Epithelial cell of esophagus (primary cell): ENCODE measurements around the gene LARP4B.

Experiments used
- DNase-seq: peaks from one replicate; pipeline ENCODE4 v3.0.0; 2010; ENCODE audit warnings: low read depth
- H3K4me3 ChIP-seq: 2 replicates; pipeline ENCODE4 v1.5.1; 2011; ENCODE audit warnings: mild to moderate bottlenecking, low read length, control low read depth
- TF ChIP-seq, protein P1 (sequence below): IDR thresholded peaks from 2 replicates; pipeline ENCODE4 v1.5.1; 2011; ENCODE audit warnings: low read depth, mild to moderate bottlenecking, low read length, control low read depth, inconsistent platforms; ENCODE audit not compliant: insufficient read depth; ENCODE audit errors: missing control alignments

Gene LARP4B

DNA sequence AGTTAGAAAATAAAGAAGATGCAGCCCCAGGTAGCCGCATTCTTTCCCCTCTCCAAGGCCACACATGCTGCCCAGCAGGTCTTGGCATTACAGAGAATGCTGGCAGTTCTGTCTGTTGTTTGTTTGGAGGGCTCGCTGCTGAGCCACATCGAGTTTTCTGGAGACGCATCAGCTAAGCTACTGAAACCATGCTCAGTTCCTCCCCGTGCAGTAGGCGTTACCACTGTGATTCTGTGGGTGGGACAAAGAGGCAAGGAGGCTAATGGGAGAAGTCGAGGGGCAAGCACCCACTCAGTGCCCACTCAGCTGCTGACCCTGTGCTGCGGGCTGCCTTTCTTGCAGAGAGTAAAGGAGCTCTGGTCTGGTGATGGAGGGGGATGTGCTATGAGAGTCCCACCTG, 41.3 kb upstream of the LARP4B start:
- DNase-seq: no peak
- TF ChIP-seq, protein P1, sequence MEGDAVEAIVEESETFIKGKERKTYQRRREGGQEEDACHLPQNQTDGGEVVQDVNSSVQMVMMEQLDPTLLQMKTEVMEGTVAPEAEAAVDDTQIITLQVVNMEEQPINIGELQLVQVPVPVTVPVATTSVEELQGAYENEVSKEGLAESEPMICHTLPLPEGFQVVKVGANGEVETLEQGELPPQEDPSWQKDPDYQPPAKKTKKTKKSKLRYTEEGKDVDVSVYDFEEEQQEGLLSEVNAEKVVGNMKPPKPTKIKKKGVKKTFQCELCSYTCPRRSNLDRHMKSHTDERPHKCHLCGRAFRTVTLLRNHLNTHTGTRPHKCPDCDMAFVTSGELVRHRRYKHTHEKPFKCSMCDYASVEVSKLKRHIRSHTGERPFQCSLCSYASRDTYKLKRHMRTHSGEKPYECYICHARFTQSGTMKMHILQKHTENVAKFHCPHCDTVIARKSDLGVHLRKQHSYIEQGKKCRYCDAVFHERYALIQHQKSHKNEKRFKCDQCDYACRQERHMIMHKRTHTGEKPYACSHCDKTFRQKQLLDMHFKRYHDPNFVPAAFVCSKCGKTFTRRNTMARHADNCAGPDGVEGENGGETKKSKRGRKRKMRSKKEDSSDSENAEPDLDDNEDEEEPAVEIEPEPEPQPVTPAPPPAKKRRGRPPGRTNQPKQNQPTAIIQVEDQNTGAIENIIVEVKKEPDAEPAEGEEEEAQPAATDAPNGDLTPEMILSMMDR: no peak
- H3K4me3 ChIP-seq: no peak overlapping the region

DNA sequence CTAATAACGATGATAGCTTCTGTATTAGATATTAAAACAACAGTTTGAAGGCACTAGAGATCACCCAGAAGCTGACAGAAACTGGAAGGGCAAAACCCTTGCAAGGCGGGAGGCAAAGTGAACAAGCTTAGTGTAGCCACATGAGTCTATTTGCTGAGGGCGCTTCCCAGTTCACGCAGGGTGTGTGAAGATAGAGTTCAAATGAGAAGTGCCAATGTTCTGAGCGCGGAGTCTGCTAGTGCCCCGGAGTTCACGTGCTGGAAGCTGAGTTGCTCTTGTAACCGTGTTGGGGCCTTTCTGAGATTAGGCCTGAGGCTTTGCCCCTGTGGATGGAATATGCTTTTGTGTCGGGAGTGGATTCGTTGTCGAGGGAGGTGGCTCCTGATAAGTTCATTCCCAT, 40.1 kb upstream of the LARP4B start:
- no peak overlapping the region for H3K4me3 ChIP-seq
- TF ChIP-seq, protein P1: no peak
- DNase-seq: no peak

DNA sequence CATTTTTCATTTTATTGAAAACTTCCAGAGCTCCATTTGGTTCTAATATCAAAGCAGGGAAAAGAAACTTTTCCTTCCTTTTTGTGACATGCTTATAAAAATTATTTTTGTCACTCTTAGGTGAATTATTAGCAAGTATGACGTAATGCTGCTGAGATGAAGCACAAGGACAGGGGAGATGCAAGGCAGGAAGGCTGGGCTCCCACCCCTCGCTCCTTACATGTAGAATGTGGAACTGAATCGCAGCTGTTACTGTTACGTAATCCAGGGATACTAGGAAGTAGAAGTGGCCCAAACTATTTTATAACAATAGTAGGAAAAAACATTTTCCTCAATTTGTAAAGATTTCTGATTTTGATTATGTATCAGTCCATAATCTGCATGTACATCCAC, 39.6 kb upstream of the LARP4B start:
- DNase-seq: no peak
- TF ChIP-seq, protein P1: no peak
- no peak overlapping the region for H3K4me3 ChIP-seq

DNA sequence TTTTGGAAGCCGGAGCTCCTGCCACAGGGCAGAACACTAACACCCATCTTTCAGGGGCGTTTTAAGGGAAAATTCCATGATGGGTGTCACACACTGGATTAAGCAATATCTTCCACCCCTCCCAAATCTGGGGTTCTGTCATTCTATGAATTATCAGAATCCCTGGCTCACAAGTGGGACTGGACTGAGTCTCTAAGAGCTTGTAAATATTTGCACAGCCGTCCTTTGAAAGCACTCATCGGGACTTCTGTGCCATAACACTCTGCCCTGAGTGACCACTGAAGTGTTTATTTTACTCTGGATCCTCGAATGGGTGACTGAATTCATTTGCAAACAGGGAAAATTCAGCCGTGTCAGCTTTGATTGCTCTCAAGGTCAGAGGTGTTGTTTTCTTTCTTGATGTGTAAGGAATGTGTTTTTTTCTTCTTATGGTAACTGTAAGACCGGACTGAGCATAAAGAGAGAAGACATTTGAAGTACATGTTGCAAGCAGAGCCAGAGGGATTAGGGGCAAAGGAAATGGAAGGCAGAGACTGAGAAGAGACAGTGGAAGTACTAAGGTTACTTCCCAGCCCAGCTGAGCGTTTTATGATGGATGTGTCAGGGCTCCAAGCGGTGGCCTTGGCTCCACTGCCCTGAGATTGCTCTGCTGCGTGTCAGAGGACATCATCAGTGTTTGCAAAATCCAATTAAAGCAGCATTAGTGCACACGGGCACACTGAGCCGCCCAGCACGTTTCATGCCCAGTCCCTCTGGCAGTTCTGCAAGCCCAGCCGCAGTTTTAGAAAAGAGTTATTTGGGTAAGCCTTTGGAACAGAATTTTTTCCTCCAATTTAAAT, 39.0 kb upstream of the LARP4B start:
- no peak for DNase-seq
- no peak overlapping the region for H3K4me3 ChIP-seq
- TF ChIP-seq, protein P1: no peak

DNA sequence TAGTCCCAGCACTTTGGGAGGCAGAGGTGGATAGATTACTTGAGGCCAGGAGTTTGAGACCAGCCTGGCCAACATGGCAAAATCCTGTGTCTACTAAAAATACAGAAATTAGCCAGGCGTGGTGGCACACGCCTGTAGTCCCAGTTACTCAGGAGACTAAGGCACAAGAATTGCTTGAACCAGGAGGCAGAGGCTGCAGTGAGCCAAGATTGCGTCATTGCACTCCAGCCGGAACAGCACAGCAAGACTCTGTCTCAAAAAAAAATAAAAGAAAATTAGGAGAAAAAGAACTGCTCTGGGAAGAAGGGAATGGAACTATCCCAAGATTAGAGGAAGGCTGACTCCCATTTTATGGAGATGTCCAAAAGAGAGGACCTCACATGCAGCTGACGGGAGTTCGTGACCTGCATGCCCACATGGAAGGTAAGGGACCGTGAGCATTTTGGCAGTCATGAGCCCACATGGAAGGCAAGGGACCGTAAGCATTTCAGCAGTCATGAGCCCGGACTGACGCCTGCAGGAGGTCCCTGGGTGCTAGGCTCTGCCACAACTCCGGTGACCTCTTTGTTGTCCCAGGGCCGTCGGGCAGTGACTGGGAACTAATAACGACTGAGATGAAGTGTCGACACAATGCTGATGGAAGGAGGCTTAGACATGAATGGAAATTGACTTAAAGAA, 38.1 kb upstream of the LARP4B start:
- TF ChIP-seq, protein P1: no peak
- H3K4me3 ChIP-seq: no peak overlapping the region
- no peak for DNase-seq

DNA sequence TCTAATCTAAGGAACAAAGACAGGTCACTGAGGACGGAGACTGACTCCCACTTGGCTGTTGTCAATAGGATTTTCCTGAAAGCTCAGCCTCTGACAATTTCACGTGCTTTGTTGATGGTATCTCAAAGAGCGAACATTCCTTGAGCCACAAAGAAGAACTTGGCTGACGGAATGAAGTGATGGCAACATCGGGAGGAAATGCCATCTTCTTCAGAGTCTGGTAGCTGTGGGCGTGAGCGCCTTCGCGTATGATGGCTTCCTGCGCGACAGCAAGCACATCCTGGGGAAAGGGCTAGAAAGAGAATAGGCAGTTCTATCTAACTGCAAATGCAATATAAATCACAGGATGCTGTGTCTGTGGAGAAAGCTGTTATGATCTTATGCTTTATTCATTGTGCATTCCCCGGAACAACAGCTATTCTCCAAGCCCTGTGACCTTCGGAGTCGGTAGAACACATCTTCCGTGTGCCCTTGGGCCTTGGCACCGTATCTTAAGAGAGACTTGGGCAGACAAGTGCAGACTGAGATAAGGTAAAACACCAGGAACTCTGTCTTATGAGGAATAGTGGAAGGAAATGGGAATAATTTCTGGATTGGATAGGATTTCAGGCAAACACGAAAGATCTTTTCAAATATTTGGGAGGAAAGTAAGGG, 37.2 kb upstream of the LARP4B start:
- TF ChIP-seq, protein P1: no peak
- no peak overlapping the region for H3K4me3 ChIP-seq
- DNase-seq: no peak
